GM18526 (cell line): Measurements from ENCODE around the gene SURF1.

Source experiments
- POLR2A ChIP-seq: IDR thresholded peaks from 3 replicates; pipeline ENCODE4 v1.6.1; 2011; ENCODE audit not compliant: insufficient read length; ENCODE audit errors: extremely low read depth

Gene SURF1

DNA sequence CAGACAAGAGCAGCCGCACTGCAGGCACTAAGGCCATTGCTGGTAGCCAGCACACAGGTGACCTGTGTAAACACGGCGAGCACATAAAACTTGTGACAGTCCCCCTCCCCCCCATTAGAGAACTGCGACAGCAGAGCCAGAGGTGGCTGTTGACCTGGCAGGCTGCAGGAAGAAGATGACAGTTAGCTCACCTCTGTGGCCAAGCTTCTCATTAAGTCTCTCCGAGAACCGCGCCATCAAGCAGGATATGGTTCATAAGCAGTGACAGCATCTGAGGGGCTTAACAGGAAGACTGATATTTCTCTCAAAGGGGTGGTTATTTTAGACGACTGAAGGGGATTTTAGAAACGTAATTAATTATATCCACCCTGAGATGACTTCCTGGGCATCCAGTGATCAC, 14.4 kb upstream of the SURF1 start:
- no peak for TF ChIP-seq POLR2A

DNA sequence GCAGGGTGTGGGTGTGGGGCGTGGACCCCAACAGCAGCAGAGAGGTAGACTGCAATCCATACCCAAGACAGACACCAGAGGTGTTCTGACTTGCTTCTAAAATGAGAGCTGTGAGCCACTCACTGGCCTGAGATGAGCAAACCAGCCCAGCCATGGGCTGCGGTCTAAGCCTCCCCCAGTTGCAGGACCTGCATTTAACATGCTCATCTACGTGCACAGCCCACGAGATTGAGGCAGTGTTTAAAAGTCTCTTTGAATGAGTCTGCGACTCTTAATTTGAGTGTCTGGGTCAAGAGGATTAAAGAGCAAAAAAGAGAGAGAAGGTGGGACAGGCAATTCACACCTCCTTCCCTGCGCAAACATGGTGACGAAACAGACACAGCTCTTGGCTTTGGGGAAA, 13.6 kb upstream of the SURF1 start:
- no peak for TF ChIP-seq POLR2A

DNA sequence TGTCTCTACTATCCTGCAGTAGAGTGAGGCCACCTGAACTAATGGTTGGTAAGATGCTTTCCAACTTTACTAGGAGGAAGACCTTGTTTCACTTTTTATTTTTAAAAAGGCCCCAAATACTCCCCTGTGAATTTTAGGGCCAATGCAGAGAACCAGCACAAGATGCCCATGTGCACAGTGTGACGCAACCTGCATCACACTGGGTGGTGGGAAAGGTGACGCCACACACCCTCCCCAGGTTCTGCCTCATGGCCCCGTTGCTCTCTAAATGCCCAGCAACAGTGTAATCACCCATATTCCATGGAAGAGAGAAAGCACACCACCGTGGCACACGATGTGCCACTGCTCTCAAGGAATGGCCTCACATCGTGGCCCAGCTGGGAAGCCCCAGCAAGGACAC, 13.1 kb upstream of the SURF1 start:
- no peak for TF ChIP-seq POLR2A

DNA sequence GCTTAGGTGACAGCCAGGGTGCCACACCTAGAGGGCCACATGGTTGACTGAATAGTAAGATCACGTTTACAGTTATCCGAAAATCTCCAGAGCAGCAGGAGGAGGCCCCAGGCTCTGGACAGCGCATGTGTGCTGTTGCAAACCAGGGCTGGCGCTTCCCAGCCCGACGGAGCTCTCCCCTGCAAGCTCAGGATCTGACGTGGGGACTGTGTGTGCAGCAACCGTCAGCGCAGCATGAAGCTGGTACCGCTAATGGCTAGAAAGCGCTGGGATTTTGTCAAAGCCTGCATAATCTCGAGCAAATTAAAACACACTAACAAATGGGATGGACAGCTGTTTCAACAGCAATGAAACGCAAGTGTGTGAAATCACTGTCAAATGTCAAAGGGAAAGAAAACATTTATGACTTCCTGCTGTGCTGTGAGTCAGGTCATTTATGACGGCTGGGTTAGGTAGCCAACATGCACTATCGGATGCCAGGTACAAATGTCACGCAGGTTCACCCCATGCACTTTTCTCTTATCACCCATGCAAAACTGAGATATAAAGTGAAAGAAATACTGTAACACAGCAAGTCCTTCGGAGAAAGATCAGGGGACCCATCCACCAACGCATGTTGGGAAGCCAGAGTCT, 12.1 kb upstream of the SURF1 start:
- no peak for TF ChIP-seq POLR2A

DNA sequence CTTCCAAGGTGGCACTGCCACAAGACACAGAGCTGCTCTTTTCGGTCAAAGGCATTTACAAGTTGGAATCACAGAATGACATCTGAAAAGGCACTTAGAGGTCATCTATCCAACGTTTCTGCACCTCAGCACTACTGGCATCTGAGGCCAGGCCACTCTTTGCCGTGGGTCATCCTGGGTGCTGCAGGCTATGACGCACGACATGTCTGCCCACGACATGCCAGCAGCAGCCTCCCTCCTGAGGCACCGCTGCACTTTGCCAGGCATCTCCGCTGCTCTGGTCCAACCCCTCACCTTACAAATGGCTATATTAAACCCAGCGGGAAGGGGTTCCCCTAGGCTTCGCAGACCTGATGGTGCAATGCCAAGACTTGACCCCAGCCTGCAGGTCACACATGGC, 11.5 kb upstream of the SURF1 start:
- no peak for TF ChIP-seq POLR2A

DNA sequence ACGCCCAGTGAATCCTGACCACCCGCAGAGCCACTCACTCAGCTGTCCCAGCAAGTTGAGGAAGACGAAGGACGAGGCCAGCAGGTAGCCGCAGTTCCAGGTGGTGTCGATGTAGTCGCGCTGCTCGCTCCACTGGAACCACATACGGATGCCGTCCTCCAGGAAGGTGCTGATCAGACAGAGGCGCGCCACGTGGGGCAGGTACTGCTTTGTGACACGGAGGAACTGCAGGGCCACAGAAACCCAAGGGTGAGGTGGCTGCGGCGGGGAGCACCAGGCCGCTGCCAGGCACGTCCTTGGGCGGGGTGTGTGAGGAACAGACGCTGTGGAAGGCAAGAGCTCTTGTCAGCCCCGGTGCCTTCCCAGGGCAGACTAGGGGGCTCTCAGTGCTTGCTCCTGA, 10.9 kb upstream of the SURF1 start:
- no peak for TF ChIP-seq POLR2A

DNA sequence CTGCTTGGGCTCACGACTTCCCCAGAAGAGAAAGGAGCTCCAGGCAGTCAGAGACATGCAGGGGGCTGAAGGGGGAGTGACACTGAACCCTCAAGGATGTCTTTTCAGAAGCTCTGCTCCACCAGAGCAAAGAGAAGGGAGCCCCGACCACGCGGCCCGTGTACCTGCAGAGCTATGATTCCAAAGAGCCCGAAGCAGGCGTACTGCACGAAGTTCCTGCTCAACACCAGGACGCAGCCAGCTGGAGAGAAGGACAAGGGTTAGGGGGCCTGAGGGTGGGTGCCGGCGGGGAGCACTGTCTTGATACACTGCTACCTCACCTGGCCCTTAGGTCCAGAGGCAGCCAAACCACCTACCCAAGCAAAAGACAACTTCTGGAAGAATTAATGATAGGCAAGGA, 10.1 kb upstream of the SURF1 start:
- TF ChIP-seq POLR2A, result no peak

DNA sequence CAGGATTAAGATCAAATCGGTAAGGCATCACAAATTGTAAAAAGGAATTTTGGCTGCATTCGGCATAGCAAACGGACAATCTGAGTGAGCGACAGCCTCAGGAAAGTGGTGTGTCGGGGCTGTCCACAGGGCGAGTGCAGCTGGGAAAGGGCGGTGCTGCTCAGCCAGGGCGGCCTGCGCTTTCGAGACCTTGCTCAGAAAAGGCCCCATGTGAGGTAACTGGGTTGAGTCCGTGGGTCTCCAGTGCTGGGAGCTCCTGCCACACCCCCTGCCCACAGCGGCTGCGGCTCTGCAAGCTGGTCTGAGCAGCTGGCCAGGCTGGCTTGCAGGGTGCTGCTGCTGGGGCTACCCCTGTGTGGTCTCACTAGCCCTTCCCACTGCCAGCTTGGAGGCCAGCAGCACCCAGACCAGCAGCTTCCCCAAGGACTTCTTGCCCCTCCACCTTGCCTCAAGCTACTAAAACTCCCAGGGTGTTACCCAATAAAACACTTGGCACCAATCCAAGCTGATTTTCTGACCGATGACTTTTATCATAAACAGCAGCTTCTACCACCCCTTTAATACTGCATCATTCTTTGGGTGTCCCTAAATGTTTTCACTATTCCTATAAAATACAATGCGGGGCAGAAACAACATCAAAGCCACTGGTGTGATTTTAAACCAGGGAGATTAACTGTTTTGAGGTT, 6.2 kb upstream of the SURF1 start:
- TF ChIP-seq POLR2A, result no peak

DNA sequence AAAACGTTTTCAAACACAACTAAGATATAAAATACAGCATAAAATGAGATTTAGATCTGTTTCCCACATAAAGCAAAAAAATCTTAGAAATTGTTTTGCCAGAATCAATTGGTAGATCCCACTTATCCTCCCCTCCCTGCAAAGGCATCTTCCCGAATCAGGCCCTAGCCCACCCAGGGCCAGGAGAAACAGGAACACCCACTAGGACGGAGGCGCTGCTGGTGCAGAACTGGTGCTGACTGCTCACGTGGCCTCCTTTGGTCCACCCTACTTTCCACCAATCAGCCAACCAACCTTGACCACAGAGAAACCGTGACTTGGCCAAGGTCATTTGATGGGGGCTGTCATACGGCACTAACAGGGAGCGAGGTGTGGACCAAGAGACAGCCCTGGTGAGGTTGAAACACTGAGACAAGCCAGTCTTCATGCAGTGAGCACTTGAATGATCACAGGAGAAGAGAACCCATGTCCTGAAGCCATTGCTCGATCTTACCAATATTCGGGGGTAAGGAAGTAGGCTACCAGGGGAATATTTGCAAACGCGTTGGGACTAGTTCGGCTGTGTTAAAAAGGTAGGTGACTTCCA, 5.3 kb upstream of the SURF1 start:
- TF ChIP-seq POLR2A, result no peak

DNA sequence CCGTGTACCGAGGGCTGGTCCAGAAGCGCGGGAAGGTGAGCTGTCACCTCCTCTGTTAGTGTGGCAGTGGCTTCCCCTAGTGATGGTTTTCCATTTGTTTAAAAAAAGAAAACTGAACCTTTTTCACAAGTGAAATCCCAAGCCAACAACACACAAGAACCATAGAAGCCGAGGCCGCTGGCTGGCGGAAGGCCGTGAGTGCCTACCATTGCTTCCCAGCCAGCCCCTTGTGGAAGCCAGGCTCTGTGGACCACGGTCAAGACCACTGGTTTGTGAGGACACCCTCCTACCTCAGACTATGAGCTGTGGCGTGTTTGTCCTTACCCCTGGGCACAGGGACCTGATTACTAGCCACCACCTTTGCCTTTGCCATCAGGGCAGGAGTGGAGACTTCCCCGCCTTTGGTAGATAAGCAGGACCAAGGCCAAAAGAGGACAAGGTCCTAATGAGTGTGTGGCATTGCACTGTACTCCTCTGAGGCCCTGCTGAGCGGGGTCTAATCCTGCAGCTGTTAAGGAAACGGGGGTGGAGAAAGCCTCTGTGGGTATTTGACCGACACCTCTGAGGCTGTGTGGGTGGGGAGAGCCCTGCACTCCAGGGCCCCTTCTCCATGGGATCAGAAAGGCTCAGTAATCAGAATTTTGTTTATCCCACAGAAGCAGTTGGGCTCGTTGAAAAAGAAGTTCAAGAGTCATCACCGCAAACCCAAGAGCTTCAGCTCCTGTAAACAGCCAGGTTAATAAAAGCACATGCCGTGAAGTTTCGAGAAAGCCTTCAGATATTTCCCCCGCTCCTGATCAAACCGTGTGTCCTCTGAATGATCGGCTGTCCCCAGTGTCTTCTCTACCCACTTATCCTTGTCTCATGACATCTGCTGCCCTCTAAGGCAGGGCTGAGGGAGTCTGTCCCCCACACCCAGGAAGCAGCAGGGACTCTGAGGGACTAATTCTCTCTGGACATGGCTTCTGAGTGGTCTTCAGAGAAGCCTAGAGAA, 4.4 kb upstream of the SURF1 start:
- no peak for TF ChIP-seq POLR2A

DNA sequence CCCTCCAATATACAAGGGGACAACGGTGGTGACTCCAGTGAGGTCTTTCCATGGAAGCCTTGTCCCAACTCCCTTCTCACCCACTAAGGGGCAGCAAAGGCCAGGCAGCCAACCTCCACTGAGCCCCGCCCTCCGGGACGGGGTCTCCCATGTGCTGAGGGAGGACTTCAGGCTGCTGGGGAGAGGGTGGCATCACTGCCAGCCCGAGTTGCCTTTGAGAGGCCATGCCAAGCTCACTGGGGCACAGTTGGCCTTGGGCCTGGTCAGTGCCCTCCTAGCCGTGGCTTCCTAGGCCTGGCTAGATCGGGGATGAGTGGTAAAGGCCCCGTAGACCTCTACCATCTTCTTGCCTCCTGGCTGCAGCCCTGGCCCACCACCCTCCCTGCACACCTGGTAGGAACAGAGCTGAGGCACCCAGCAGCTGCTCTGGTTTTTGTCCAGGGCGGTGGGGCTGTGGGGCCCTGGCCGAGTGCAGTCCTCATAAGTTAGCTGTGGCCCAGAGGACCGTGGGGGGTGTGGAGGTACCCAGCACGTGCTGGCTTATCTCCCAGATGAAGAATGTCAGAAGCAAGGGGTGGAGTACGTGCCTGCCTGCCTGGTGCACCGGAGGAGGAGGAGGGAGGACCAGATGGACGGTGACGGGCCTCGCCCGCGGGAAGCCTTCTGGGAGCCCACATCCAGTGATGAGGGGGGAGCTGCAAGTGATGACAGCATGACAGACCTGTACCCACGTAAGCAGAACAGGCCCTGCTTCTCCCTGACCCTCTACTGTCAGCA, 3.3 kb upstream of the SURF1 start:
- TF ChIP-seq POLR2A, result no peak

DNA sequence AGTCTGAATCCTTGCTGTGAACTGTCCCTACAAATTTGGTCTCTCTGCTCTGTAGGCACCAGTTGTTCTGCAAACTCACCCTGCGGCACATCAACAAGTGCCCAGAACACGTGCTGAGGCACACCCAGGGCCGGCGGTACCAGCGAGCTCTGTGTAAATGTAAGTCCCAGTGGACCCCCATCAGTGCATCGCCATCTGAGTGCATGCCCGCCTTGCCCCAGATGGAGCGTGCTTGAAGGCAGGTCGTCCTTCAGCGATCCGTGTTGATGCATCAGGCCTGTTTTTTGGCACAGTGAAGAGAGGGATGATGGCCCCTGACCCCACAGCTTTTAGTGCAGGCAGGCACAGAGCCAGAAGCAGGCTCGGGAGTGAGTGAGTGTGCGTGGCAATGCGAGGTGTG, 1.4 kb upstream of the SURF1 start:
- TF ChIP-seq POLR2A, result no peak

DNA sequence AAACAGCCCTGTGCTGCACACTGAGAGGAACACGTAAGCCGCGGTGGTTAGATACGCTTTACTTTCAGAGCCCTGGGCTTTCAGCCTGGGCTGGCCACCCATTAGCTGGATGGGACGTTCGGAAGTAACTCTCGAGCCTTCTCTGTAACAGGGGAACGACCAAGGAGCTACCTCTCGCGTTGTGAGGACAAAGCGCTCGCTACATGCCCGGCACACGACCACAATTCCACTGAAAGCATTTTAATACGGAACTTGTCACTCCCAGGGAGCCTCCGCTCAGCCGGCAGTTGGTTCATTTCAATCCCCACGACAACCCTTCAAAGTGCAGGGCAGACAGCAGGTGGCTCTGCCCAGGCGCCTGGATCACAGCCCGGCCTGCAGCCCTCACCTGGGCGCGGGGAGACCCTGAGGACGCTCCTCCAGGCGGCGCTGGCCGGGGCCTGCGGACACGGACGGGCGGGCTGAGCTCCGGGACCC, 368 bp downstream of the SURF1 start:
- no peak for TF ChIP-seq POLR2A

DNA sequence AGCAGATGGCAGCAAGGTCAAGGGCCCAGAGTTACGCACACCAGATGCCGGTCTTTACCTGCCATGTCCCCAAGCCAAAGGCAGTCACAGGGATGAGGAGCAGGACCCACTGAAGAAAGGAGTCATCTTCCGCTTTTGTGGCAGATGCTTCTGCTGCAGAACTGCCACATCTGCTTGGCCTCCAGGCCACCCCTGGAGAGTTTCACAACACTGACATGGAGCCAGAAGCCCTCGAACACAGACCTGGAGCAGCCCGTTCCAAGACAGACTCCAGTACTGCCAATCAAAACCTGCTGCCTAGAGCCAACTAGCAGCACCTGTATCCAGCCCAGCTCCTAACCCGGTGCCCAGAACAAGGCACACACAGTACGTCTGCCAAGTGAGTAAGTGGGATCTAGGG, 1.5 kb downstream of the SURF1 start:
- no peak for TF ChIP-seq POLR2A

DNA sequence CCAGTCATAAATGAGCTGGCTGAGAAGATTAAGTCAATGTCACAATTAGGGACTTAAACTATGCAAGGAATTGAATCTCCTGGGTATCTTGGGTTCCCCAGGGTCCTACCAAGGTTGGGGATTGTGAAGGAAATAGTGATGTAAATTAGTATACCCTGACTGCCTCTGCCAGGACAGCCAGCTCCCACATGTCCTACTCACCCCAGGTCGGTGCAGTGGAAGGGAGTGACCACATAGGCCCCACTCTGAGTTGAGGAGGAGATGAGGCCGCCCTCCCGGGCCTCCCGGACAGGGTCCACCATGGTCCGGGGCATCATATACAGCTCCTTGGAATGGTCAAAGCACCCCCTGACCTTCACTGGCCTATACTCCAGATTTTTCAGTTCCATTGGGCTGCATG, 2.7 kb downstream of the SURF1 start:
- TF ChIP-seq POLR2A, result no peak

DNA sequence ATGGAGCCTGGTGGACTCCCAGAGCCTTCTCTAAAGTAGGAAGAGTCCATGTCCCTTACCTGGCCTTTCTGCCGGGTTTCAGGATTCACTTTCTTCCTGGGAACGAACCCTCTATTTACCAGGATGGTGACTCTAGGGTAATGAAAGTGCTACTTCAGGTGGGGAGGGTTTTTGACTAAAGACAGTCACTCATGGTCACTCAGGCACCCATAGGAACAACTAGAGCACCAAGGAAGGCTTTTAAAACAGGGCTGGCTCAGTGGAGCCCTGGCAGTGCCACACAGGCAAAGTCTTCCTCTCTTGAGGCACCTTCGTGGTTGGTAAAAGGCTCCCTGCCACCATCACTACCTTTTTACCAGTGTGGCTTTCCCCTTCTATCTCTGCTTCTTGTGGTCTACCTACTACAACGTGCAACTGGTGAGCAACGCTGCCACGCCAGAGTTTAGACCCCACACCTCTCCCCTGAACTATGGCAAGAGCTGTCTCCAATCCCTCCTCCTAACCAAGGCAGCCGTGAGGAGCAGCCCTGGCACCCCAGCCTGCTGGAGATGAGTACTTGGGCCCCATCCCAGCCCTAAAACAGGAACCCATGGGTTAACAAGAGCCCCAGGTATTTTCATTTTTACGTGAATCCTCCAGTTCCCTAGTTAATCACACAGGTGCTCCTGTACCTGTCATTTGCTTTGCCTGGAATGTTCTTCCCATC, 3.5 kb downstream of the SURF1 start:
- TF ChIP-seq POLR2A, result peak; percentile 25
